ENCODE measurements around the gene AUTS2. TPM values are rescaled to one million over a fixed set of nuclear protein-coding genes. Genes with fewer than 3 reads are reported as not detected.

Gene AUTS2
- total and polyA plus RNA-seq, 10 of the 15 experiments (the other 5 are each of a cell fraction or from before 2014, with no cell fraction given): 6.4 to 55.6 (median 21.6) TPM

DNA sequence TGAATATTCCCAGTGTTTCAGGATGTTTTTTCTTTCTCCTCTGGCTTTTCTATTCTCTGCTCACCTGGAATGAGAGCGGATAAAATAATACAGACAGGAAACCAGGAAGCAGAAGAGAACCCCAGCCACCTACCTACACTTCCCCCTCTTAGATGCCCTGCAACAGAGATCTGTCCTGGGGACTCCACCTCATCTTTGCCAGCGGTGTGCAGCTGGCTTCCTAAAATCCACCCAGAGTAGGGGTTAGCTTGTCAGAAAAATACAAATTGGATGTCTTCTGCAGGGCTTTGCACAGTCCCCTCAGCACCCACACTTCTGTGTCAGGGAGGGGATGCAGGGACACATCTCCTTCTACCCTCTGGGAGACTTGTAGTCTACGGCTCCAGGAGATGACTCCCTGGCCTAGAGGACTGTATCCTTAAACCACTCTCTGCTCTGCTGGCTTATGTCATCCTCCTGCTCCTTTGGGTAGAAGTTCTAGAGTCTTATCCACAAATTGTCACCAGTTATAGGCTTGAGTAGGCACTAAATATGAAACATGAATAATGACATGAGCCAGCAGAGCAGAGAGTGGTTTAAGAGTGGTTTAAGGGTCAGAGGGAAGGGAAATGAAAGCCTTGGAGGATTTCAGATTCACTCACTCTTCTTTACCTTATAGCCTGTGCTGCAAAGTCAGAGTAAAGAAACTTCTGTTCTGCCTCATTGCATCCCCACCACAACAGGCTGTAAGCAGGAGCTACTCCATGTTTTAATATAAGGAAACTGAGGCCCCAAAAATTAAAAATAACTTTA, 749.4 kb downstream of the AUTS2 start (continued):
- TF ChIP-seq, protein P1, sequence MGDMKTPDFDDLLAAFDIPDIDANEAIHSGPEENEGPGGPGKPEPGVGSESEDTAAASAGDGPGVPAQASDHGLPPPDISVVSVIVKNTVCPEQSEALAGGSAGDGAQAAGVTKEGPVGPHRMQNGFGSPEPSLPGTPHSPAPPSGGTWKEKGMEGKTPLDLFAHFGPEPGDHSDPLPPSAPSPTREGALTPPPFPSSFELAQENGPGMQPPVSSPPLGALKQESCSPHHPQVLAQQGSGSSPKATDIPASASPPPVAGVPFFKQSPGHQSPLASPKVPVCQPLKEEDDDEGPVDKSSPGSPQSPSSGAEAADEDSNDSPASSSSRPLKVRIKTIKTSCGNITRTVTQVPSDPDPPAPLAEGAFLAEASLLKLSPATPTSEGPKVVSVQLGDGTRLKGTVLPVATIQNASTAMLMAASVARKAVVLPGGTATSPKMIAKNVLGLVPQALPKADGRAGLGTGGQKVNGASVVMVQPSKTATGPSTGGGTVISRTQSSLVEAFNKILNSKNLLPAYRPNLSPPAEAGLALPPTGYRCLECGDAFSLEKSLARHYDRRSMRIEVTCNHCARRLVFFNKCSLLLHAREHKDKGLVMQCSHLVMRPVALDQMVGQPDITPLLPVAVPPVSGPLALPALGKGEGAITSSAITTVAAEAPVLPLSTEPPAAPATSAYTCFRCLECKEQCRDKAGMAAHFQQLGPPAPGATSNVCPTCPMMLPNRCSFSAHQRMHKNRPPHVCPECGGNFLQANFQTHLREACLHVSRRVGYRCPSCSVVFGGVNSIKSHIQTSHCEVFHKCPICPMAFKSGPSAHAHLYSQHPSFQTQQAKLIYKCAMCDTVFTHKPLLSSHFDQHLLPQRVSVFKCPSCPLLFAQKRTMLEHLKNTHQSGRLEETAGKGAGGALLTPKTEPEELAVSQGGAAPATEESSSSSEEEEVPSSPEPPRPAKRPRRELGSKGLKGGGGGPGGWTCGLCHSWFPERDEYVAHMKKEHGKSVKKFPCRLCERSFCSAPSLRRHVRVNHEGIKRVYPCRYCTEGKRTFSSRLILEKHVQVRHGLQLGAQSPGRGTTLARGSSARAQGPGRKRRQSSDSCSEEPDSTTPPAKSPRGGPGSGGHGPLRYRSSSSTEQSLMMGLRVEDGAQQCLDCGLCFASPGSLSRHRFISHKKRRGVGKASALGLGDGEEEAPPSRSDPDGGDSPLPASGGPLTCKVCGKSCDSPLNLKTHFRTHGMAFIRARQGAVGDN (IDR thresholded peaks at IDR 0.05): 0 out of 2 replicates have a peak, but pooled peaks have one; percentile 50
- TF ChIP-seq, protein P2, sequence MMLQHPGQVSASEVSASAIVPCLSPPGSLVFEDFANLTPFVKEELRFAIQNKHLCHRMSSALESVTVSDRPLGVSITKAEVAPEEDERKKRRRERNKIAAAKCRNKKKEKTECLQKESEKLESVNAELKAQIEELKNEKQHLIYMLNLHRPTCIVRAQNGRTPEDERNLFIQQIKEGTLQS (IDR thresholded peaks at IDR 0.05; ENCODE audit: borderline replicate concordance, extremely low read depth, low read depth, low read length): no peak
- peak; percentile 71; the same call in 1 of the 2 replicates for TF ChIP-seq DPF2 (IDR thresholded peaks at IDR 0.05)
- TF ChIP-seq HDGF (IDR thresholded peaks at IDR 0.05): no peak
- TF ChIP-seq ASH2L (IDR thresholded peaks at IDR 0.05; ENCODE audit: borderline replicate concordance, low read depth): no peak
- TF ChIP-seq ATF7 (IDR thresholded peaks at IDR 0.05; ENCODE audit: low read depth): peak; percentile 50; the same call in 1 of the 2 replicates
- TF ChIP-seq, protein P3, sequence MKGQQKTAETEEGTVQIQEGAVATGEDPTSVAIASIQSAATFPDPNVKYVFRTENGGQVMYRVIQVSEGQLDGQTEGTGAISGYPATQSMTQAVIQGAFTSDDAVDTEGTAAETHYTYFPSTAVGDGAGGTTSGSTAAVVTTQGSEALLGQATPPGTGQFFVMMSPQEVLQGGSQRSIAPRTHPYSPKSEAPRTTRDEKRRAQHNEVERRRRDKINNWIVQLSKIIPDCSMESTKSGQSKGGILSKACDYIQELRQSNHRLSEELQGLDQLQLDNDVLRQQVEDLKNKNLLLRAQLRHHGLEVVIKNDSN (IDR thresholded peaks at IDR 0.05; ENCODE audit: borderline replicate concordance, extremely low read length, insufficient read depth, low read depth, low read length): no peak
- TF ChIP-seq GATAD2B (conservative IDR thresholded peaks at IDR 0.05; ENCODE audit: low read depth): peak; percentile 43; the same call in 1 of the 2 replicates
- TF ChIP-seq, protein P4, sequence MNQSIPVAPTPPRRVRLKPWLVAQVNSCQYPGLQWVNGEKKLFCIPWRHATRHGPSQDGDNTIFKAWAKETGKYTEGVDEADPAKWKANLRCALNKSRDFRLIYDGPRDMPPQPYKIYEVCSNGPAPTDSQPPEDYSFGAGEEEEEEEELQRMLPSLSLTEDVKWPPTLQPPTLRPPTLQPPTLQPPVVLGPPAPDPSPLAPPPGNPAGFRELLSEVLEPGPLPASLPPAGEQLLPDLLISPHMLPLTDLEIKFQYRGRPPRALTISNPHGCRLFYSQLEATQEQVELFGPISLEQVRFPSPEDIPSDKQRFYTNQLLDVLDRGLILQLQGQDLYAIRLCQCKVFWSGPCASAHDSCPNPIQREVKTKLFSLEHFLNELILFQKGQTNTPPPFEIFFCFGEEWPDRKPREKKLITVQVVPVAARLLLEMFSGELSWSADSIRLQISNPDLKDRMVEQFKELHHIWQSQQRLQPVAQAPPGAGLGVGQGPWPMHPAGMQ (IDR thresholded peaks at IDR 0.05; ENCODE audit: borderline replicate concordance): no peak
- TF ChIP-seq POLR2A (IDR thresholded peaks at IDR 0.05; ENCODE audit: low read depth, low read length): no peak
- TF ChIP-seq, protein P5, sequence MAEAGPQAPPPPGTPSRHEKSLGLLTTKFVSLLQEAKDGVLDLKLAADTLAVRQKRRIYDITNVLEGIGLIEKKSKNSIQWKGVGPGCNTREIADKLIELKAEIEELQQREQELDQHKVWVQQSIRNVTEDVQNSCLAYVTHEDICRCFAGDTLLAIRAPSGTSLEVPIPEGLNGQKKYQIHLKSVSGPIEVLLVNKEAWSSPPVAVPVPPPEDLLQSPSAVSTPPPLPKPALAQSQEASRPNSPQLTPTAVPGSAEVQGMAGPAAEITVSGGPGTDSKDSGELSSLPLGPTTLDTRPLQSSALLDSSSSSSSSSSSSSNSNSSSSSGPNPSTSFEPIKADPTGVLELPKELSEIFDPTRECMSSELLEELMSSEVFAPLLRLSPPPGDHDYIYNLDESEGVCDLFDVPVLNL (IDR thresholded peaks at IDR 0.05; ENCODE audit: low read depth, low read length): no peak
- TF ChIP-seq MTA2 (IDR thresholded peaks at IDR 0.05; ENCODE audit: low read depth): peak; percentile 67
- TF ChIP-seq, protein P6, sequence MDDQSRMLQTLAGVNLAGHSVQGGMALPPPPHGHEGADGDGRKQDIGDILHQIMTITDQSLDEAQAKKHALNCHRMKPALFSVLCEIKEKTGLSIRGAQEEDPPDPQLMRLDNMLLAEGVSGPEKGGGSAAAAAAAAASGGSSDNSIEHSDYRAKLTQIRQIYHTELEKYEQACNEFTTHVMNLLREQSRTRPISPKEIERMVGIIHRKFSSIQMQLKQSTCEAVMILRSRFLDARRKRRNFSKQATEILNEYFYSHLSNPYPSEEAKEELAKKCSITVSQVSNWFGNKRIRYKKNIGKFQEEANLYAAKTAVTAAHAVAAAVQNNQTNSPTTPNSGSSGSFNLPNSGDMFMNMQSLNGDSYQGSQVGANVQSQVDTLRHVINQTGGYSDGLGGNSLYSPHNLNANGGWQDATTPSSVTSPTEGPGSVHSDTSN (IDR thresholded peaks at IDR 0.05; ENCODE audit: insufficient replicate concordance, low read depth, low read length): no peak
- no peak for TF ChIP-seq CHD1 (IDR thresholded peaks at IDR 0.05; ENCODE audit: low read depth, low read length)
- no peak for TF ChIP-seq ZZZ3 (IDR thresholded peaks at IDR 0.05; ENCODE audit: control insufficient read depth, insufficient read length, low read depth)
- TF ChIP-seq RBBP5 (conservative IDR thresholded peaks at IDR 0.05): no peak
- no peak for TF ChIP-seq SMARCA5 (IDR thresholded peaks at IDR 0.05)
- TF ChIP-seq RB1 (IDR thresholded peaks at IDR 0.05; ENCODE audit: borderline replicate concordance): no peak
- TF ChIP-seq SP1 (IDR thresholded peaks at IDR 0.05; ENCODE audit: low read depth, low read length): no peak
- TF ChIP-seq STAT3 (IDR thresholded peaks at IDR 0.05; ENCODE audit: low read depth, low read length): no peak
- no peak for TF ChIP-seq EGR1 (IDR thresholded peaks at IDR 0.05; ENCODE audit: borderline replicate concordance in 1 of 2, low read depth in 2 of 2, low read length in 2 of 2)
- no peak for TF ChIP-seq RFX5 (IDR thresholded peaks at IDR 0.05; ENCODE audit: low read depth, low read length)

Data from GM12878 (cell line).